Endothelial cell of umbilical vein (primary cell): Measurements from ENCODE around the gene DBP. TPM values are rescaled to one million over a fixed set of nuclear protein-coding genes. Genes with fewer than 3 reads are reported as not detected.
"Not testable (repeated sequence)": the region's sequence is repeated elsewhere in the genome, so short reads cannot be mapped to it uniquely, and the experiment has no call there.

Source experiments
- BruUV-seq: library from RNA; stranded (reverse); fragments of 400-500 nt; replicated peaks from 2 replicates; lab custom pipeline; 2021; lab: Mats Ljungman, UMichigan
- CTCF ChIA-PET: fragments of 300-600, 350-600 bp; sonication (Branson Sonifier 250); formaldehyde crosslinking; loops from one replicate; lab custom pipeline; 2021; ENCODE audit warnings: antibody characterized with exemption, inconsistent platforms; lab: Charles Lee
- POLR2A ChIA-PET: fragments of 300-600, 350-600 bp; sonication (Branson Sonifier 250); formaldehyde crosslinking; loops from one replicate; lab custom pipeline; 2021; ENCODE audit warnings: antibody characterized with exemption, inconsistent platforms; lab: Charles Lee
- DNase-seq: peaks from one replicate; pipeline ENCODE4 v3.0.0-alpha.2; 2011; ENCODE audit warnings: low read depth, low spot score
- FAIRE-seq: peaks from 2 replicates; lab custom pipeline; 2011; peaks lifted over from hg19 to GRCh38; lab: Jason Lieb, UNC
- H2AFZ ChIP-seq: 2 replicates; pipeline ENCODE4 v1.6.0; 2012; ENCODE audit warnings: low read depth, low read length, control low read depth, inconsistent platforms
- H3K27ac ChIP-seq: 2 replicates; pipeline ENCODE4 v1.5.1; 2011; ENCODE audit warnings: low read depth, mild to moderate bottlenecking, control low read depth, low read length, moderate library complexity; ENCODE audit not compliant: insufficient read depth
- H3K27me3 ChIP-seq, 2 experiments: 2 replicates each; pipeline versions ENCODE4 v1.6.0 to v1.6.1; 2011; ENCODE audit warnings: low read length in 2 of 2, mixed read lengths in 1 of 2; ENCODE audit not compliant: control insufficient read depth in 2 of 2, insufficient read depth in 2 of 2
- H3K36me3 ChIP-seq, 2 experiments: 2 replicates in 1 of 2; 3 replicates in 1 of 2; pipeline ENCODE4 v1.5.1; 2011; ENCODE audit warnings: low read length in 2 of 2, mild to moderate bottlenecking in 1 of 2, moderate library complexity in 1 of 2; ENCODE audit not compliant: control insufficient read depth in 2 of 2, insufficient read depth in 2 of 2; ENCODE audit errors: extremely low read depth in 1 of 2
- H3K4me1 ChIP-seq: 3 replicates; pipeline ENCODE4 v1.5.1; 2011; ENCODE audit warnings: mild to moderate bottlenecking, low read length; ENCODE audit not compliant: control insufficient read depth, insufficient read depth; ENCODE audit errors: extremely low read depth
- H3K4me2 ChIP-seq: 2 replicates; pipeline ENCODE4 v1.6.1; 2011; ENCODE audit warnings: low read length, control low read depth, mixed read lengths; ENCODE audit not compliant: insufficient read depth
- H3K4me3 ChIP-seq, 3 experiments: fragments of 200-600 bp in 1 of 3; sonication (generic), shearing (Covaris generic) in 1 of 3; replicated peaks in 1 of 3; 2 replicates each; pipeline ENCODE4 v1.5.1; 2011 to 2016; ENCODE audit warnings: control low read depth in 3 of 3, low read length in 3 of 3, mild to moderate bottlenecking in 2 of 3, inconsistent platforms in 1 of 3, low read depth in 1 of 3, moderate library complexity in 1 of 3; ENCODE audit not compliant: insufficient read depth in 1 of 3
- H3K79me2 ChIP-seq: 2 replicates; pipeline ENCODE4 v1.6.0; 2012; ENCODE audit warnings: low read length, inconsistent platforms; ENCODE audit not compliant: control insufficient read depth, insufficient read depth
- H3K9ac ChIP-seq: replicated peaks from 2 replicates; pipeline ENCODE3; 2011; ENCODE audit warnings: low read length, control low read depth; ENCODE audit not compliant: insufficient read depth; ENCODE audit errors: extremely low read depth
- H3K9me1 ChIP-seq: replicated peaks from 3 replicates; pipeline ENCODE4 v1.6.0; 2011; ENCODE audit warnings: mild to moderate bottlenecking, low read length; ENCODE audit not compliant: control insufficient read depth, insufficient read depth; ENCODE audit errors: extremely low read depth
- H3K9me3 ChIP-seq: replicated peaks from 2 replicates; pipeline ENCODE4 v1.5.1; 2012; ENCODE audit warnings: low read length, inconsistent platforms; ENCODE audit not compliant: control insufficient read depth, insufficient read depth
- H4K20me1 ChIP-seq: replicated peaks from 2 replicates; pipeline ENCODE3; 2011; ENCODE audit warnings: mild to moderate bottlenecking, low read length; ENCODE audit not compliant: control insufficient read depth, insufficient read depth; ENCODE audit errors: extremely low read depth
- EZH2 ChIP-seq: IDR thresholded peaks from 2 replicates; pipeline ENCODE4 v1.6.1; 2012; ENCODE audit warnings: borderline replicate concordance, low read depth, mild to moderate bottlenecking, moderate library complexity, low read length, inconsistent platforms; ENCODE audit not compliant: severe bottlenecking
- FOS ChIP-seq: IDR thresholded peaks from 2 replicates; pipeline ENCODE4 v1.6.1; 2011; ENCODE audit warnings: mild to moderate bottlenecking, low read length, moderate library complexity, borderline replicate concordance; ENCODE audit not compliant: insufficient read depth
- GATA2 ChIP-seq: IDR thresholded peaks from 2 replicates; pipeline ENCODE4 v1.7.0; 2011; ENCODE audit warnings: low read depth, mild to moderate bottlenecking, moderate library complexity, mixed read lengths, low read length; ENCODE audit not compliant: insufficient read length, insufficient read depth
- JUN ChIP-seq: IDR thresholded peaks from 2 replicates; pipeline ENCODE4 v1.6.1; 2011; ENCODE audit warnings: borderline replicate concordance, low read depth; ENCODE audit not compliant: insufficient read length, insufficient read depth
- MYC ChIP-seq: IDR thresholded peaks from one replicate; pipeline ENCODE4 v1.6.1; 2011; ENCODE audit warnings: mild to moderate bottlenecking, low read depth, low read length
- POLR2A ChIP-seq: IDR thresholded peaks from 2 replicates; pipeline ENCODE4 v1.6.1; 2012; ENCODE audit warnings: low read depth, mild to moderate bottlenecking, control low read depth, low read length
- POLR2AphosphoS5 ChIP-seq: IDR thresholded peaks from 2 replicates; pipeline ENCODE4 v1.6.1; 2012; ENCODE audit warnings: low read depth, mild to moderate bottlenecking, control low read depth, low read length, moderate library complexity; ENCODE audit not compliant: insufficient read depth
- dilution Hi-C: fragments of 300-500 bp; cut with MboI; formaldehyde crosslinking; loops from one replicate; pipeline ENCODE4 v1.15.0; 2019; ENCODE audit warnings: low sequenced_read_pairs; ENCODE audit not compliant: extremely low pct_ligation_motif_present
- intact Hi-C: fragments of 100-400 bp; cut with micrococcal nuclease; formaldehyde crosslinking; loops from one replicate; pipeline ENCODE4 v1.10.0; 2022
- polyA plus RNA-seq, 4 experiments: library from polyadenylated mRNA; depleted of rRNA in 3 of 4; stranded (reverse) in 3 of 4; unstranded in 1 of 4; fragments of >200 nt; gene quantifications; 2 replicates each; pipeline versions ENCODE4 v1.2.1 to v1.2.3, GENCODE V29; 2011 to 2012; ENCODE audit warnings: missing spikeins in 1 of 4
- total RNA-seq: library from RNA; stranded (reverse); gene quantifications from 2 replicates; pipeline ENCODE4 v1.2.3, GENCODE V29; 2021
- TF ChIP-seq, protein P1 (sequence below), 2 donors: IDR thresholded peaks; 1 replicate in 1 of 2; 2 replicates in 1 of 2; pipeline ENCODE4 v1.5.1; 2011; ENCODE audit warnings: low read length in 2 of 2, mild to moderate bottlenecking in 2 of 2, moderate library complexity in 2 of 2, control low read depth in 1 of 2, inconsistent platforms in 1 of 2, low read depth in 1 of 2; ENCODE audit not compliant: insufficient read depth in 1 of 2; ENCODE audit errors: extremely low read depth in 1 of 2
- TF ChIP-seq, protein P2 (sequence below): IDR thresholded peaks from 2 replicates; pipeline ENCODE4 v1.6.1; 2011; ENCODE audit not compliant: insufficient read depth, insufficient read length

DBP gene
- total and polyA plus RNA-seq, 2 donors (not counting 3 experiments of a cell fraction or from before 2014, with no cell fraction given), result 1.5 to 1.8 TPM

DNA sequence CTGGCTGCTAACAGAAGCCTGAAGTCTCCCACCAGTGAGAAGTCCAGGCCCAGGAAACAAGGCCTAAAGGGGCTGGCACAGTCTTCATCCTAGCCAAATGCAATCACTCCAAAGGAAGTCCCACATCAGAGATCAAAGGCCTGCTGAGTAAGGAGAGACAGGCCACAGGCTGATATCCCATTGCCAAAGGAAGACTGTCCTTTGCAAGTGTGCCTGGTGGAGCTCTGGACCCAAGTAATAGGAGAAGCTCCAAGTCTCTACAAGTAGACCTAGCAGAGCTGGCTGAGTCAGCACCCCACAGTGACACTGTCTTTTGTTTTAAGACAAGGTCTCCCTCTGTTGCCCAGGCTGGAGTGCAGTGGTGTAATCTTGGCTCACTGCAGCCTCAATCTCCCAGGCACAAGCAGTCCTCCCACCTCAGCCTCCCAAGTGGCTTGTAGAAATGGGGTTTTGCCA, 4.5 kb downstream of the DBP start:
- ChIA-PET CTCF (interaction anchor here (1.1 kb wide), 1 partner anchor 9 kb away, joined by 4 read pairs; no protein-coding TSS in a partner anchor), POLR2A (no interaction called here)
- H3K36me3 ChIP-seq, result no peaks in the 10 kb centered on the region
- H4K20me1 ChIP-seq, result no peaks in the 10 kb centered on the region
- intact Hi-C loops (loop anchor here (10.0 kb wide), 1 partner anchor 362 kb away; the partner anchor contains the start of genes GYS1 and RUVBL2), dilution Hi-C loops (no loop called here)
- H3K4me1 ChIP-seq, result peaks cover 33% of the 10 kb centered on the region
- FAIRE-seq (no peak), DNase-seq (no peak)
- H3K4me2 ChIP-seq, result no peak overlapping the region
- H3K9ac ChIP-seq, result no peak overlapping the region
- peaks cover 3 to 11% of the 10 kb centered on the region in 2 experiments for H3K27me3 ChIP-seq
- H3K79me2 ChIP-seq, result no peaks in the 10 kb centered on the region
- H3K27ac ChIP-seq, result no peak overlapping the region
- no TSS peak for BruUV-seq
- TF ChIP-seq EZH2 (no peak), GATA2 (no peak), POLR2A (no peak), POLR2AphosphoS5 (no peak), MYC (no peak), FOS (no peak), JUN (no peak)
- TF ChIP-seq, protein P1, sequence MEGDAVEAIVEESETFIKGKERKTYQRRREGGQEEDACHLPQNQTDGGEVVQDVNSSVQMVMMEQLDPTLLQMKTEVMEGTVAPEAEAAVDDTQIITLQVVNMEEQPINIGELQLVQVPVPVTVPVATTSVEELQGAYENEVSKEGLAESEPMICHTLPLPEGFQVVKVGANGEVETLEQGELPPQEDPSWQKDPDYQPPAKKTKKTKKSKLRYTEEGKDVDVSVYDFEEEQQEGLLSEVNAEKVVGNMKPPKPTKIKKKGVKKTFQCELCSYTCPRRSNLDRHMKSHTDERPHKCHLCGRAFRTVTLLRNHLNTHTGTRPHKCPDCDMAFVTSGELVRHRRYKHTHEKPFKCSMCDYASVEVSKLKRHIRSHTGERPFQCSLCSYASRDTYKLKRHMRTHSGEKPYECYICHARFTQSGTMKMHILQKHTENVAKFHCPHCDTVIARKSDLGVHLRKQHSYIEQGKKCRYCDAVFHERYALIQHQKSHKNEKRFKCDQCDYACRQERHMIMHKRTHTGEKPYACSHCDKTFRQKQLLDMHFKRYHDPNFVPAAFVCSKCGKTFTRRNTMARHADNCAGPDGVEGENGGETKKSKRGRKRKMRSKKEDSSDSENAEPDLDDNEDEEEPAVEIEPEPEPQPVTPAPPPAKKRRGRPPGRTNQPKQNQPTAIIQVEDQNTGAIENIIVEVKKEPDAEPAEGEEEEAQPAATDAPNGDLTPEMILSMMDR (IDR thresholded peaks at IDR 0.05; ENCODE audit: extremely low read depth in 1 of 2, insufficient read depth in 1 of 2, low read depth in 1 of 2, low read length in 2 of 2), result no peak
- TF ChIP-seq, protein P2, sequence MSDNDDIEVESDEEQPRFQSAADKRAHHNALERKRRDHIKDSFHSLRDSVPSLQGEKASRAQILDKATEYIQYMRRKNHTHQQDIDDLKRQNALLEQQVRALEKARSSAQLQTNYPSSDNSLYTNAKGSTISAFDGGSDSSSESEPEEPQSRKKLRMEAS, result no peak
- H3K4me3 ChIP-seq, result no peak overlapping the region
- no peaks in the 10 kb centered on the region for H3K9me1 ChIP-seq
- H3K9me3 ChIP-seq, result no peaks in the 10 kb centered on the region
- no peak overlapping the region for H2AFZ ChIP-seq

DNA sequence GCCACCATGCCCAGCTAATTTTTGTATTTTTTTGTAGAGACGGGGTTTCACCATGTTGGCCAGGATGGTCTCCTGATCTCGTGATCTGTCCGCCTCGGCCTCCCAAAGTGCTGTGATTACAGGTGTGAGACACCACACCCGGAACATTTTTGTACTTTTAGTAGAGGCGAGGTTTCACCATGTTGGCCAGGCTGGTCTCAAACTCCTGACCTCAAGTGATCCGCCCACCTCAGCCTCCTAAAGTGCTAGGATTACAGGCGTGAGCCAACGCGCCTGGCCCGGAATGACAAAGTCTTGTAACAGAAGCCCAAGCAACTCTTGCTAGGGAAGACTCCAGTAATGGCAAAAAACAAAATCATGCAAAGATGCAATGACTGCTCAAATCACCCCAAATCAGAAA, 4.9 kb downstream of the DBP start:
- H3K9me3 ChIP-seq, FAIRE-seq, H3K4me3 ChIP-seq, H3K9me1 ChIP-seq, H3K79me2 ChIP-seq, H2AFZ ChIP-seq, DNase-seq, H3K4me2 ChIP-seq, dilution Hi-C loops, H3K36me3 ChIP-seq, H4K20me1 ChIP-seq, H3K9ac ChIP-seq, POLR2A ChIA-PET, H3K27ac ChIP-seq, BruUV-seq: not testable (repeated sequence)
- H3K4me1 ChIP-seq, result peaks cover 32% of the 10 kb centered on the region
- CTCF ChIA-PET, result interaction anchor here (1.1 kb wide), 1 partner anchor 9 kb away, joined by 4 read pairs; no protein-coding TSS in a partner anchor
- intact Hi-C loops, result loop anchor here (10.0 kb wide), 1 partner anchor 363 kb away; the partner anchor contains the start of genes GYS1 and RUVBL2
- peaks cover 3 to 11% of the 10 kb centered on the region in 2 experiments for H3K27me3 ChIP-seq
